HCT116 (cell line): ENCODE data around the gene GPATCH8. TPM values are rescaled to one million over a fixed set of nuclear protein-coding genes. Genes with fewer than 3 reads are reported as not detected.

ENCODE experiments used
- ATAC-seq: fragments of 200-7000 bp; cut with Tn5 transposase; 2 replicates; pipeline ENCODE4 v1.9.1; 2020; ENCODE audit warnings: mild to moderate bottlenecking, moderate library complexity
- BruUV-seq: library from RNA; stranded (reverse); fragments of 400-500 nt; replicated peaks from 2 replicates; lab custom pipeline; 2021; lab: Mats Ljungman, UMichigan
- CTCF ChIA-PET: fragments of 300-600 bp; sonication (Branson Sonifier 250); formaldehyde crosslinking; loops from one replicate; lab custom pipeline; 2021; ENCODE audit warnings: antibody characterized with exemption; lab: Charles Lee
- POLR2A ChIA-PET: fragments of 300-600, 350-600 bp; sonication (Branson Sonifier 250); formaldehyde crosslinking; loops from one replicate; lab custom pipeline; 2021; ENCODE audit warnings: antibody characterized with exemption; lab: Charles Lee
- RAD21 ChIA-PET, 2 experiments: fragments of 300-600 bp; sonication (Branson Sonifier 250); formaldehyde crosslinking; loops; one replicate each; lab custom pipeline; 2023; ENCODE audit warnings: low total read pairs in 2 of 2; ENCODE audit not compliant: uncharacterized antibody in 2 of 2, unreplicated experiment in 2 of 2, low non-redundant PET in 1 of 2; lab: Charles Lee
- DNase-seq: peaks from one replicate; pipeline ENCODE4 v3.0.0-alpha.2; 2010; ENCODE audit warnings: low read depth, low spot score
- H2AFZ ChIP-seq: fragments of 200-600 bp; shearing (Covaris generic), sonication (generic); 2 replicates; pipeline ENCODE4 v1.6.1; 2017; ENCODE audit warnings: low read depth, mixed run types, mixed read lengths, antibody characterized with exemption, low read length; ENCODE audit not compliant: poor library complexity, severe bottlenecking
- H3K27ac ChIP-seq: 2 replicates; pipeline ENCODE4 v1.5.1; 2012; ENCODE audit warnings: low read depth, low read length
- H3K27me3 ChIP-seq: fragments of 200-600 bp; sonication (generic); 2 replicates; pipeline ENCODE4 v1.6.1; 2016; ENCODE audit warnings: mixed run types, low read length, mixed read lengths; ENCODE audit not compliant: insufficient read depth
- H3K36me3 ChIP-seq, 2 experiments: fragments of 200-500 bp in 1 of 2; fragments of 200-600 bp in 1 of 2; sonication (Bioruptor generic) in 1 of 2; sonication (generic) in 1 of 2; 2 replicates each; pipeline versions ENCODE4 v1.5.1 to v1.6.1; 2014 to 2016; ENCODE audit warnings: low read length in 2 of 2, inconsistent platforms in 1 of 2, mixed read lengths in 1 of 2, mixed run types in 1 of 2; ENCODE audit not compliant: insufficient read depth in 2 of 2, control insufficient read depth in 1 of 2
- H3K4me1 ChIP-seq, 2 experiments: fragments of 200-600 bp in 1 of 2; sonication (generic) in 1 of 2; 2 replicates each; pipeline versions ENCODE4 v1.5.1 to v1.6.1; 2012 to 2017; ENCODE audit warnings: low read length in 2 of 2, inconsistent platforms in 1 of 2, mild to moderate bottlenecking in 1 of 2, mixed read lengths in 1 of 2, mixed run types in 1 of 2, moderate library complexity in 1 of 2; ENCODE audit not compliant: insufficient read depth in 2 of 2, control insufficient read depth in 1 of 2
- H3K4me2 ChIP-seq: fragments of 200-600 bp; sonication (generic); 2 replicates; pipeline ENCODE4 v1.6.1; 2017; ENCODE audit warnings: mixed run types, low read length, mixed read lengths
- H3K4me3 ChIP-seq, 2 experiments: fragments of 200-600 bp in 1 of 2; sonication (generic) in 1 of 2; replicated peaks in 1 of 2; 2 replicates each; pipeline ENCODE4 v1.5.1; 2011 to 2016; ENCODE audit warnings: low read length in 2 of 2, control low read depth in 1 of 2, low read depth in 1 of 2, mild to moderate bottlenecking in 1 of 2, mixed read lengths in 1 of 2, mixed run types in 1 of 2
- H3K79me2 ChIP-seq: fragments of 200-600 bp; sonication (generic); 2 replicates; pipeline ENCODE4 v1.6.1; 2017; ENCODE audit warnings: mild to moderate bottlenecking, mixed run types, low read length, moderate library complexity, mixed read lengths; ENCODE audit not compliant: insufficient read depth
- H3K9ac ChIP-seq: fragments of 200-600 bp; sonication (generic); 2 replicates; pipeline ENCODE4 v1.6.1; 2016; ENCODE audit warnings: low read length, mixed read lengths
- H3K9me2 ChIP-seq: fragments of 200-600 bp; sonication (generic), shearing (Covaris generic); 2 replicates; pipeline ENCODE4 v1.6.1; 2017; ENCODE audit warnings: mixed run types, mild to moderate bottlenecking, moderate library complexity; ENCODE audit not compliant: insufficient read depth
- H3K9me3 ChIP-seq, 2 experiments: fragments of 200-500 bp in 1 of 2; fragments of 200-600 bp in 1 of 2; sonication (Bioruptor generic) in 1 of 2; sonication (generic) in 1 of 2; 2 replicates each; pipeline ENCODE4 v1.6.1; 2014 to 2017; ENCODE audit warnings: low read length in 2 of 2, mixed read lengths in 2 of 2, inconsistent platforms in 1 of 2, low read depth in 1 of 2, mild to moderate bottlenecking in 1 of 2, mixed run types in 1 of 2, moderate library complexity in 1 of 2; ENCODE audit not compliant: control insufficient read depth in 1 of 2, insufficient read depth in 1 of 2
- H4K20me1 ChIP-seq: fragments of 200-600 bp; sonication (generic), shearing (Covaris generic); 2 replicates; pipeline ENCODE4 v1.6.1; 2017; ENCODE audit warnings: mixed run types, mild to moderate bottlenecking, moderate library complexity; ENCODE audit not compliant: insufficient read depth
- EGR1 ChIP-seq: IDR thresholded peaks from 2 replicates; pipeline ENCODE4 v1.6.1; 2012; ENCODE audit warnings: low read depth
- ELF1 ChIP-seq: IDR thresholded peaks from 2 replicates; pipeline ENCODE4 v1.6.1; 2012; ENCODE audit warnings: low read depth, borderline replicate concordance
- JUND ChIP-seq: IDR thresholded peaks from 2 replicates; pipeline ENCODE4 v1.6.1; 2012
- POLR2A ChIP-seq: IDR thresholded peaks from 2 replicates; pipeline ENCODE4 v1.7.0; 2011; ENCODE audit warnings: borderline replicate concordance; ENCODE audit not compliant: insufficient read depth, insufficient read length; ENCODE audit errors: extremely low read depth
- SP1 ChIP-seq: IDR thresholded peaks from 2 replicates; pipeline ENCODE4 v1.6.1; 2012; ENCODE audit warnings: low read depth
- TCF7L2 ChIP-seq: IDR thresholded peaks from 2 replicates; pipeline ENCODE4 v1.7.0; 2011; ENCODE audit warnings: borderline replicate concordance, inconsistent platforms; ENCODE audit not compliant: insufficient read depth, insufficient read length; ENCODE audit errors: extremely low read depth
- YY1 ChIP-seq: IDR thresholded peaks from 2 replicates; pipeline ENCODE4 v1.6.1; 2011; ENCODE audit warnings: low read length, low read depth, moderate library complexity, mild to moderate bottlenecking; ENCODE audit not compliant: insufficient replicate concordance; ENCODE audit errors: extremely low read depth
- ZFX ChIP-seq: fragments of 450-650 bp; IDR thresholded peaks from 2 replicates; pipeline ENCODE4 v1.6.1; 2017
- intact Hi-C: fragments of 100-400 bp; cut with micrococcal nuclease; formaldehyde crosslinking; loops from 2 replicates; pipeline ENCODE4 v1.10.0; 2022
- total RNA-seq: library from RNA; stranded (reverse); gene quantifications from one replicate; pipeline ENCODE4 v1.2.1, GENCODE V29; 2021; ENCODE audit not compliant: unreplicated experiment
- TF ChIP-seq, protein P1 (sequence below): IDR thresholded peaks from 2 replicates; pipeline ENCODE4 v1.6.1; 2012
- TF ChIP-seq, protein P2 (sequence below): IDR thresholded peaks from 2 replicates; pipeline ENCODE4 v1.6.1; 2011; ENCODE audit warnings: mild to moderate bottlenecking, low read length, moderate library complexity; ENCODE audit not compliant: insufficient replicate concordance; ENCODE audit errors: extremely low read depth

The GPATCH8 gene
- total RNA-seq, 1 experiment from 2014 or later, result 28.7 TPM

- H2AFZ ChIP-seq, result no peak overlapping the region
- no peaks in the 10 kb centered on the region for H3K9me3 ChIP-seq
- TF ChIP-seq ELF1 (no peak), TCF7L2 (no peak), JUND (no peak), ZFX (no peak), EGR1 (no peak), POLR2A (no peak), SP1 (no peak), YY1 (no peak)
- TF ChIP-seq, protein P1, sequence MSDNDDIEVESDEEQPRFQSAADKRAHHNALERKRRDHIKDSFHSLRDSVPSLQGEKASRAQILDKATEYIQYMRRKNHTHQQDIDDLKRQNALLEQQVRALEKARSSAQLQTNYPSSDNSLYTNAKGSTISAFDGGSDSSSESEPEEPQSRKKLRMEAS, result no peak
- TF ChIP-seq, protein P2, sequence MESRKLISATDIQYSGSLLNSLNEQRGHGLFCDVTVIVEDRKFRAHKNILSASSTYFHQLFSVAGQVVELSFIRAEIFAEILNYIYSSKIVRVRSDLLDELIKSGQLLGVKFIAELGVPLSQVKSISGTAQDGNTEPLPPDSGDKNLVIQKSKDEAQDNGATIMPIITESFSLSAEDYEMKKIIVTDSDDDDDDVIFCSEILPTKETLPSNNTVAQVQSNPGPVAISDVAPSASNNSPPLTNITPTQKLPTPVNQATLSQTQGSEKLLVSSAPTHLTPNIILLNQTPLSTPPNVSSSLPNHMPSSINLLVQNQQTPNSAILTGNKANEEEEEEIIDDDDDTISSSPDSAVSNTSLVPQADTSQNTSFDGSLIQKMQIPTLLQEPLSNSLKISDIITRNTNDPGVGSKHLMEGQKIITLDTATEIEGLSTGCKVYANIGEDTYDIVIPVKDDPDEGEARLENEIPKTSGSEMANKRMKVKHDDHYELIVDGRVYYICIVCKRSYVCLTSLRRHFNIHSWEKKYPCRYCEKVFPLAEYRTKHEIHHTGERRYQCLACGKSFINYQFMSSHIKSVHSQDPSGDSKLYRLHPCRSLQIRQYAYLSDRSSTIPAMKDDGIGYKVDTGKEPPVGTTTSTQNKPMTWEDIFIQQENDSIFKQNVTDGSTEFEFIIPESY, result no peak
- TF ChIP-seq, all 23 proteins: peak for 0
- Histone ChIP-seq H4K20me1 (no peaks in the 10 kb centered on the region), H3K79me2 (peaks cover 16% of the 10 kb centered on the region), H3K4me1 (no peaks in the 10 kb centered on the region), H3K27ac (no peak overlapping the region), H3K9ac (no peak overlapping the region), H3K36me3 (peaks cover 12 to 13% of the 10 kb centered on the region in 2 experiments; a peak in 3 of 4 replicates), H3K4me2 (no peak overlapping the region), H3K9me2 (no peaks in the 10 kb centered on the region), H3K27me3 (no peaks in the 10 kb centered on the region), H3K4me3 (no peak overlapping the region)
- ChIA-PET CTCF (no interaction called here), POLR2A (no interaction called here), RAD21 (no interaction called here)
- DNase-seq (no peak), ATAC-seq (no peak)
- no TSS peak for BruUV-seq
- intact Hi-C loops, result no loop called here
Observed at GRCh38 chr17:44432254-44433157, 70.7 kb downstream of the GPATCH8 start.
